Activated CD4-positive, alpha-beta memory T cell treated with anti-CD3 and anti-CD28 coated beads for 36 hours (primary cell): ENCODE results near the gene HSF2BP. TPM values are rescaled to one million over a fixed set of nuclear protein-coding genes. Genes with fewer than 3 reads are reported as not detected.
"Not testable (repeated sequence)": the region's sequence is repeated elsewhere in the genome, so short reads cannot be mapped to it uniquely, and the experiment has no call there.

Experiments
- CTCF ChIA-PET: fragments of 350-600 bp; sonication (Branson Sonifier 250); formaldehyde crosslinking; loops from one replicate; lab custom pipeline; 2021; ENCODE audit warnings: antibody characterized with exemption, inconsistent platforms; lab: Charles Lee
- POLR2A ChIA-PET: fragments of 350-600 bp; sonication (Branson Sonifier 250); formaldehyde crosslinking; loops from one replicate; lab custom pipeline; 2021; ENCODE audit warnings: antibody characterized with exemption; lab: Charles Lee
- DNase-seq: peaks from one replicate; pipeline ENCODE4 v3.0.0-alpha.2; 2020
- H3K27ac Mint-ChIP-seq: one replicate; pipeline ENCODE4 v1.8.0; 2021; ENCODE audit warnings: mixed read lengths
- H3K27me3 Mint-ChIP-seq: one replicate; pipeline ENCODE4 v1.8.0; 2021; ENCODE audit warnings: mixed read lengths
- H3K36me3 Mint-ChIP-seq: one replicate; pipeline ENCODE4 v1.8.0; 2021; ENCODE audit warnings: mixed read lengths
- H3K4me1 Mint-ChIP-seq: one replicate; pipeline ENCODE4 v1.8.0; 2021; ENCODE audit warnings: low read depth, mixed read lengths
- H3K4me3 Mint-ChIP-seq: one replicate; pipeline ENCODE4 v1.8.0; 2021; ENCODE audit warnings: mild to moderate bottlenecking, mixed read lengths
- H3K9me3 Mint-ChIP-seq: one replicate; pipeline ENCODE4 v1.8.0; 2021; ENCODE audit warnings: mixed read lengths
- intact Hi-C: fragments of 100-400 bp; cut with micrococcal nuclease; formaldehyde crosslinking; loops from one replicate; pipeline ENCODE4 v1.15.1; 2023
- total RNA-seq, 2 experiments: library from RNA; stranded (reverse); gene quantifications; one replicate each; pipeline ENCODE4 v1.2.3, GENCODE V29; 2021

The HSF2BP gene
- total RNA-seq, 2 experiments from 2014 or later, result 0.50 to 0.73 TPM

DNA sequence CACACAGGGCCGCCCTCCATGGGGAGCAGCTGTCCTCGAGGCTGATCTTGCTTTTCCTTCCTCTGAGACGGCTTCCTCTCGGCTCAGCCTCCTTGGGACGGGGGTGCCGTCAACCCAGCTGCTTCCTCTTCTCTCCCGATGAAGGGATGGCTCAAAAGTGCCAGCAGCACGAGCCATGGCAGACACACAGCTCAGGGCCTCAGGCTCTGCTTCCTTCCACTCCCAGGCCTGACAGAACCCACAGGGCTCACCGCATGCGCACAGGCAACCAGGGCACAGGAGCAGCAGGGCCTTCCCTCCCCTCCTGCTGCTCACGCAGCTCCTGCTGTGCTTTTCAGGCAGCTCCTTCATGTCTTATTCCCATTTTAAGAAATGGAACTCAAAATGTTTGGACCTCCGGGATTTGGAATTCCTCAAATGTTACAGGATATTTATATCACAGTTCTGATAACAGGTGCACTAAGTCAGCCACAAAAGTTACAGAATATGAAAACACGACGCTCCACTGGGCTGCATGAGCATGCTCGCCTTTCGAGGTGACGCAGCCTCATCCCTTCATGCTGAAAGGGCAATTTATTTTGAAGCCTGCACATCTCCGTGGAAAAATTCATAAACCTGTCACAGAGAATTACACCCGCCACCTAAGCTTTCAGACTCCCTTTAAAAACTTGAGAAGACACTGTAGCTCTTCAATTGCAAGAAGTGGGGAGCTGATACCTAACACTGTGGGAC is 84.4 kb downstream of the HSF2BP start:
- CTCF ChIA-PET, result no interaction called here
- intact Hi-C loops, result no loop called here
- no peak for DNase-seq

GRCh38 chr21:43573921-43574320 is 85.4 kb downstream of the HSF2BP start:
- H3K27ac Mint-ChIP-seq, result no peak overlapping the region
- intact Hi-C loops, result no loop called here
- H3K4me3 Mint-ChIP-seq, result no peak overlapping the region
- no peaks in the 10 kb centered on the region for H3K36me3 Mint-ChIP-seq
- CTCF ChIA-PET, result no interaction called here
- no peak for DNase-seq
- no peaks in the 10 kb centered on the region for H3K9me3 Mint-ChIP-seq
- H3K27me3 Mint-ChIP-seq, result peaks cover 10% of the 10 kb centered on the region
- no peaks in the 10 kb centered on the region for H3K4me1 Mint-ChIP-seq
- POLR2A ChIA-PET, result no interaction called here

More for the DNA sequence above, 84.4 kb downstream of the HSF2BP start:
- no peaks in the 10 kb centered on the region for H3K4me1 Mint-ChIP-seq
- no peak overlapping the region for H3K27ac Mint-ChIP-seq
- H3K36me3 Mint-ChIP-seq, result no peaks in the 10 kb centered on the region
- H3K9me3 Mint-ChIP-seq, result no peaks in the 10 kb centered on the region
- H3K4me3 Mint-ChIP-seq, result no peak overlapping the region
- POLR2A ChIA-PET, result no interaction called here
- peaks cover 10% of the 10 kb centered on the region for H3K27me3 Mint-ChIP-seq

GRCh38 chr21:43572446-43572845 is 86.8 kb downstream of the HSF2BP start:
- intact Hi-C loops, result no loop called here
- DNase-seq, result no peak
- Mint-ChIP-seq H3K4me3 (no peak overlapping the region), H3K27ac (no peak overlapping the region), H3K36me3 (no peaks in the 10 kb centered on the region), H3K27me3 (peaks cover 10% of the 10 kb centered on the region), H3K9me3 (no peaks in the 10 kb centered on the region), H3K4me1 (no peaks in the 10 kb centered on the region)
- CTCF ChIA-PET, result no interaction called here
- POLR2A ChIA-PET, result no interaction called here

DNA sequence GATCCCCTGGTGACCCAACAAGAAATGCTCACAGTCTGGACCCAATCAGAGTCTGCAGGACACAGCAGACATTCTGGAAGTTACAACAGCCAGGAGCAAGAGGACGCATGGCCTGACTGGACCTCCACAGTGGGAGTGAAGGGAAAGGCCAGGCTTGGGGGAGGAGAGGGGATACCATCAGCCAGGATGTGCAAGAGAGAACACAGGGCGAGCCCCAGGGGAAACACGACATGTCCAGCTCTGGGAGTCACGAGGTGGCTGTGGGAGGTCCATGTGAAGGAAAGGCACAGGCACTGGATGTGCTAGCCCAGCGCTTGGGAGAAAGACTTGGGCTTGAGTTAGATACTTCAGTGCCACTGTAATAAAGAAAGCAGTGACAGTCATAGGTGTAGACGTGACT is 87.3 kb downstream of the HSF2BP start:
- H3K4me3 Mint-ChIP-seq, result no peak overlapping the region

GRCh38 chr21:43570195-43570594 is 89.1 kb downstream of the HSF2BP start:
- H3K4me3 Mint-ChIP-seq, result not testable (repeated sequence)

More for the DNA sequence above, 87.3 kb downstream of the HSF2BP start:
- DNase-seq, result no peak
- Mint-ChIP-seq H3K36me3 (no peaks in the 10 kb centered on the region), H3K9me3 (no peaks in the 10 kb centered on the region), H3K4me1 (no peaks in the 10 kb centered on the region), H3K27me3 (peaks cover 10% of the 10 kb centered on the region), H3K27ac (no peak overlapping the region)
- ChIA-PET POLR2A (no interaction called here), CTCF (no interaction called here)
- intact Hi-C loops, result no loop called here

GRCh38 chr21:43562451-43562850 is 96.8 kb downstream of the HSF2BP start:
- POLR2A ChIA-PET, H3K27me3 Mint-ChIP-seq, H3K27ac Mint-ChIP-seq, H3K4me3 Mint-ChIP-seq, H3K9me3 Mint-ChIP-seq, intact Hi-C loops, DNase-seq, H3K36me3 Mint-ChIP-seq, CTCF ChIA-PET, H3K4me1 Mint-ChIP-seq: not testable (repeated sequence)

More at GRCh38 chr21:43570195-43570594, 89.1 kb downstream of the HSF2BP start:
- POLR2A ChIA-PET, DNase-seq, H3K27ac Mint-ChIP-seq, H3K9me3 Mint-ChIP-seq, intact Hi-C loops, H3K27me3 Mint-ChIP-seq, CTCF ChIA-PET, H3K4me1 Mint-ChIP-seq, H3K36me3 Mint-ChIP-seq: not testable (repeated sequence)

DNA sequence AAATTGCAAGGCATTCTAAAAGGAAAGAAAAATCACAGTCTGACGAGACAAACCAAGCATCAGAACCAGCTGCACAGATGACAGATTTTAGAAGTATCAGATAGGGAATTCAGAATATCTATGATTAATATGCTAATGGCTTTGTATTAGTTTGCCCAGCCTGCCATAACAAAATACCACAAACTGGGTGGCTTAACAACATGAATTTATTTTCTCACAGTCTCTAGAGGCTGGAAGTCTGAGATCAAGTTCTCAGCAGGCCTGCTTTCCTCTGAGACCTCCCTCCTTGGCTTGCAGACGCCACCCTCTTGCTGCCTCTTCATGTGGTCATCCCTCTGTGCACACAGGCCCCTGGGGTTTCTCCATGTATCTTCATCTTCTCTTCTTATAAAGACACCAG is 118.7 kb downstream of the HSF2BP start:
- intact Hi-C loops, result not testable (repeated sequence)

GRCh38 chr21:43522495-43523131 is 136.7 kb downstream of the HSF2BP start:
- intact Hi-C loops, CTCF ChIA-PET, POLR2A ChIA-PET, H3K4me3 Mint-ChIP-seq, H3K4me1 Mint-ChIP-seq, H3K27ac Mint-ChIP-seq, DNase-seq, H3K36me3 Mint-ChIP-seq, H3K9me3 Mint-ChIP-seq, H3K27me3 Mint-ChIP-seq: not testable (repeated sequence)

More for the DNA sequence above, 118.7 kb downstream of the HSF2BP start:
- DNase-seq, CTCF ChIA-PET, H3K27ac Mint-ChIP-seq, H3K4me1 Mint-ChIP-seq, H3K27me3 Mint-ChIP-seq, POLR2A ChIA-PET, H3K9me3 Mint-ChIP-seq, H3K4me3 Mint-ChIP-seq, H3K36me3 Mint-ChIP-seq: not testable (repeated sequence)

DNA sequence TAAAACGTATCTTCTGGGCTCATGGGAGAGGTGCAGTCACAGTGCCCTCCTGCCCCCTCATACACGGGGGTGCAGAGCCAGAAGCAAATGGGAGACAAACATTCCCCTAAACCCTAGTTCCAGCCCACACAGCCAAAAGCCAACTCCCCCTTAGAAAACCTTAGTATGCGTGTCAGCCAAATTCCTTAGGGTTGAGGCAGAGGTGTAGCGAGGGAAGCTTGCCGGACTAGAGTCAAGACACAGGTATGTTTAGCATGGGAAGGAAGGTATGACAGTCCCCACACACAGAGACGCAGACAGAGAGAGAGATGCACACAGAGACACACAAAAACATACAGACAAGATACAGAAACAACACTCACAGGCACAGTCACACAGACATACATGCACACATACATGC is 141.6 kb downstream of the HSF2BP start:
- H3K27ac Mint-ChIP-seq, H3K27me3 Mint-ChIP-seq, H3K9me3 Mint-ChIP-seq, POLR2A ChIA-PET, CTCF ChIA-PET, H3K4me1 Mint-ChIP-seq, H3K4me3 Mint-ChIP-seq, DNase-seq, intact Hi-C loops, H3K36me3 Mint-ChIP-seq: not testable (repeated sequence)

DNA sequence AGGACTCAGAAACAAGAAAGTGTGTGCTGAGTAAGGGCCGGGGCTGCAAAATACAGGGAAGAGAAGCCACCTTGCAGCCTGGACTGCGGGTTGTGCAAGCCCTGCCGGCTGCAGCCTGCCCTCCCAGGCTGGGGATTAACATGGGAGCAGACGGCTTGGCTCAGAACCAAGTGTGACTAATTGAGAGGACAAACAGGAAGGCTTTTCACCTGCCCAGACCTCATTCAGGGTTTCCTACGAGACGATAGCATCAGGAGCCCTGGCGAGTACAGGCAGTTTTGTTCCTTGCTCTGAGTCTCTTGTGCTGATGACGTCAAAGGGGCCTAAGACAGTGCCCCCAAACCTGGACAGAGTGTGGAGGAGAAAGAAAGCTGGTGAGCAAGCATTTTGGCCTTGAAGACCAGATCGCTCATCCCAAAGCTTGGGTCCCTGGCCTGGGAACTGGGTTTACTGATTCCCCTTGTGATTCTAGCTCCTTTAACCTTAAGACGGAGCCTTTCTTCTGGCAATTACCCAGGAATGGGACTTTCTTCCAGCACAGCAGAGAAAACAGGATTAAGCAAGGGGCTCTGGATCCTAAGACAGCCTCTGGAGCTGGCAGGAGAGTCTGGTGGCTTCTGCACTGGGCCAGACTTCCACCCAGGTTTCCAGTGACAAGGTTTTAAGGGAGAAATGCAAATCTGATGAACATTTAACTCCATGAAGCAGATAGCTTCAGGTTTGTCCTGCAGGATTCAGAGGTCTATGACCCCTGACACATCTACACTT is 142.2 kb downstream of the HSF2BP start:
- H3K36me3 Mint-ChIP-seq, result not testable (repeated sequence)

DNA sequence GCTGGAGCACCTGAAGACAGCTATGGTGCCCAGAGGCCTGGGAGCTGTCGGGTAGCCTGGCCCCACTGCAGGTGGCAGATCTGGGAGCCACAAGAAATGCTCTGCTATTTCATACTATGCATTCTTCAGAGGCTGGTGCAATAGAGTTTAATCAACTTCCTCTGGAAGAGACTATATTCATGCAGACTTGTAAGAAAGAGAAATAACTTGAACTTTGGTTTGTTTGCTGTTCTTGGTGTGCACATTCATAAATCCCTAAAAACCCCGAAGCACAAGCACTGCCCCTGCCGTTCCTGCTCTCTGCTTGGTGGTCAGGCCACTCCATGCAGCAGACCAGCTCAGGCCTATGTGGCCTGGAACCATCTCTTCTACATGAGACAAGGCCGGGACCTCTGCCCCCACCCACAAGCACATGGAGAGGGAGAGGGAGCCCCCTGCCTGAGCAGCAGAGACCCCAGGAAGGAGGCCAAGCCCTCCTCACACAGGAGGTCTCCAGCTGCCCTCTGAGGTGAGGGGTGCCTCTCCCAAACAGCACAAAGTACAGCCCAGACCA is 142.9 kb downstream of the HSF2BP start:
- DNase-seq, H3K4me3 Mint-ChIP-seq, H3K9me3 Mint-ChIP-seq, H3K27ac Mint-ChIP-seq, H3K27me3 Mint-ChIP-seq, POLR2A ChIA-PET, CTCF ChIA-PET, H3K4me1 Mint-ChIP-seq, intact Hi-C loops, H3K36me3 Mint-ChIP-seq: not testable (repeated sequence)

More for the DNA sequence above, 142.2 kb downstream of the HSF2BP start:
- POLR2A ChIA-PET, H3K4me3 Mint-ChIP-seq, H3K27ac Mint-ChIP-seq, CTCF ChIA-PET, H3K9me3 Mint-ChIP-seq, H3K27me3 Mint-ChIP-seq, intact Hi-C loops, H3K4me1 Mint-ChIP-seq, DNase-seq: not testable (repeated sequence)

GRCh38 chr21:43514834-43515233 is 144.5 kb downstream of the HSF2BP start:
- H3K9me3 Mint-ChIP-seq, intact Hi-C loops, H3K4me3 Mint-ChIP-seq, H3K27ac Mint-ChIP-seq, DNase-seq, H3K36me3 Mint-ChIP-seq, CTCF ChIA-PET, H3K4me1 Mint-ChIP-seq, H3K27me3 Mint-ChIP-seq, POLR2A ChIA-PET: not testable (repeated sequence)
